Body of pancreas (tissue), 4 donors: Measurements from ENCODE around the gene VANGL1. TPM values are rescaled to one million over a fixed set of nuclear protein-coding genes. Genes with fewer than 3 reads are reported as not detected.

Experiments used
- ATAC-seq: fragments of 150-250 bp; one replicate; pipeline ENCODE4 v1.9.1; 2016
- DNase-seq, 4 donors: peaks; one replicate each; pipeline ENCODE4 v3.0.0-alpha.2; 2019
- H3K27ac ChIP-seq, 4 donors: fragments of 200-600 bp; sonication (generic); 1 replicate in 3 of 4; 2 replicates in 1 of 4; pipeline versions ENCODE4 v1.5.1 to v1.6.1; 2016 to 2019; ENCODE audit warnings: mild to moderate bottlenecking in 1 of 4, mixed read lengths in 1 of 4, moderate library complexity in 1 of 4
- H3K27me3 ChIP-seq, 2 donors: fragments of 200-600 bp; sonication (generic); one replicate each; pipeline ENCODE4 v1.6.0; 2016; ENCODE audit warnings: mild to moderate bottlenecking in 1 of 2
- H3K36me3 ChIP-seq, 2 donors: fragments of 200-600 bp; sonication (generic); replicated peaks in 1 of 2; 2 replicates each; pipeline ENCODE4 v1.5.1; 2016; ENCODE audit warnings: low read depth in 2 of 2; ENCODE audit not compliant: insufficient read depth in 1 of 2
- H3K4me1 ChIP-seq: fragments of 200-600 bp; sonication (generic); one replicate; pipeline ENCODE4 v1.6.0; 2016
- H3K4me3 ChIP-seq, 2 donors: fragments of 200-600 bp; sonication (generic); 1 replicate in 1 of 2; 2 replicates in 1 of 2; pipeline ENCODE4 v1.5.1; 2016 to 2019
- H3K9me3 ChIP-seq, 3 donors: fragments of 200-600 bp; sonication (generic); 1 replicate in 2 of 3; 2 replicates in 1 of 3; pipeline ENCODE4 v1.5.1; 2016
- CTCF ChIP-seq, 7 experiments: fragments of 450-650 bp in 4 of 7; fragments of 200-600 bp in 3 of 7; sonication (generic) in 3 of 7; IDR thresholded peaks; one replicate each; pipeline ENCODE4 v1.5.1; 2016 to 2019; ENCODE audit warnings: antibody characterized with exemption in 7 of 7
- POLR2A ChIP-seq, 3 donors: fragments of 450-650 bp; IDR thresholded peaks; one replicate each; pipeline ENCODE4 v1.6.1; 2016; ENCODE audit warnings: antibody characterized with exemption in 3 of 3, mild to moderate bottlenecking in 2 of 3
- WGBS, 2 donors: methylation state at CpG; one replicate each; pipeline ENCODE4 v1.1.5; 2017; 5-methylcytosine and 5-hydroxymethylcytosine counted together
- intact Hi-C: fragments of 100-400 bp; cut with DNase I; formaldehyde crosslinking; loops from one replicate; pipeline ENCODE4 v1.15.1; 2023
- total RNA-seq, 2 donors: library from RNA; depleted of rRNA; stranded (reverse); fragments of >200 nt; gene quantifications; one replicate each; pipeline ENCODE4 v1.1.0, GENCODE V29; 2016

VANGL1 gene
- total RNA-seq, 2 donors from 2014 or later, result 2.6 to 3.9 TPM

GRCh38 chr1:115670476-115671175 is 28.9 kb downstream of the VANGL1 start:
- ATAC-seq, result peak; percentile 52
- no peak overlapping the region for H3K27ac ChIP-seq

GRCh38 chr1:115671176-115671934 is 29.6 kb downstream of the VANGL1 start:
- TF ChIP-seq POLR2A (IDR thresholded peaks at IDR 0.05) (no peak), CTCF (IDR thresholded peaks at IDR 0.05) (no peak)
- H3K4me3 ChIP-seq, result no peak overlapping the region
- no peaks in the 10 kb centered on the region for H3K36me3 ChIP-seq
- intact Hi-C loops, result no loop called here
- H3K9me3 ChIP-seq, result no peaks in the 10 kb centered on the region
- H3K27ac ChIP-seq, result no peak overlapping the region
- 87% methylated on average over 16 to 19 of the region's 19 CpGs for WGBS, 2 donors
- ATAC-seq (no peak), DNase-seq (no peak)
- no peaks in the 10 kb centered on the region for H3K27me3 ChIP-seq
- H3K4me1 ChIP-seq, result peaks cover 34% of the 10 kb centered on the region

More at GRCh38 chr1:115670476-115671175, 28.9 kb downstream of the VANGL1 start:
- H3K27me3 ChIP-seq, result no peaks in the 10 kb centered on the region
- no peaks in the 10 kb centered on the region for H3K9me3 ChIP-seq
- peak; percentile 43 to 75 (median 66) for DNase-seq
- peaks cover 41% of the 10 kb centered on the region for H3K4me1 ChIP-seq
- H3K36me3 ChIP-seq, result no peaks in the 10 kb centered on the region
- no peak for TF ChIP-seq POLR2A (IDR thresholded peaks at IDR 0.05)
- no peak for TF ChIP-seq CTCF (IDR thresholded peaks at IDR 0.05)
- WGBS, 2 donors, result 39% methylated on average over 14 of the region's 14 CpGs
- H3K4me3 ChIP-seq, result no peak overlapping the region
- intact Hi-C loops, result no loop called here

GRCh38 chr1:115672224-115673009 is 30.6 kb downstream of the VANGL1 start:
- 64 to 65% methylated on average over 11 to 13 of the region's 13 CpGs for WGBS, 2 donors
- DNase-seq, result peak in 2 of 4 donors; percentile 26 to 52
- peaks cover 23% of the 10 kb centered on the region for H3K4me1 ChIP-seq

More at GRCh38 chr1:115672224-115673009, 30.6 kb downstream of the VANGL1 start:
- Histone ChIP-seq H3K9me3 (no peaks in the 10 kb centered on the region), H3K4me3 (no peak overlapping the region), H3K36me3 (no peaks in the 10 kb centered on the region), H3K27me3 (no peaks in the 10 kb centered on the region), H3K27ac (no peak overlapping the region)
- TF ChIP-seq POLR2A (IDR thresholded peaks at IDR 0.05), result no peak
- TF ChIP-seq CTCF (IDR thresholded peaks at IDR 0.05), result no peak
- intact Hi-C loops, result no loop called here
- no peak for ATAC-seq
